GM12865 (cell line): ENCODE data around the gene TTLL11.

Experiments
- DNase-seq: peaks from one replicate; pipeline ENCODE4 v3.0.0; 2010; ENCODE audit warnings: low read depth
- H3K4me3 ChIP-seq: 2 replicates; pipeline ENCODE4 v1.5.1; 2011; ENCODE audit warnings: mild to moderate bottlenecking, low read depth, low read length, control low read depth
- CTCF ChIP-seq: IDR thresholded peaks from 2 replicates; pipeline ENCODE4 v1.5.1; 2011; ENCODE audit warnings: low read length, control low read depth, low read depth, inconsistent platforms; ENCODE audit not compliant: insufficient read depth; ENCODE audit errors: missing control alignments

Gene TTLL11

GRCh38 chr9:121819428-121820231 is 273.5 kb downstream of the TTLL11 start:
- no peak for TF ChIP-seq CTCF
- no peak overlapping the region for H3K4me3 ChIP-seq
- DNase-seq = no peak

DNA sequence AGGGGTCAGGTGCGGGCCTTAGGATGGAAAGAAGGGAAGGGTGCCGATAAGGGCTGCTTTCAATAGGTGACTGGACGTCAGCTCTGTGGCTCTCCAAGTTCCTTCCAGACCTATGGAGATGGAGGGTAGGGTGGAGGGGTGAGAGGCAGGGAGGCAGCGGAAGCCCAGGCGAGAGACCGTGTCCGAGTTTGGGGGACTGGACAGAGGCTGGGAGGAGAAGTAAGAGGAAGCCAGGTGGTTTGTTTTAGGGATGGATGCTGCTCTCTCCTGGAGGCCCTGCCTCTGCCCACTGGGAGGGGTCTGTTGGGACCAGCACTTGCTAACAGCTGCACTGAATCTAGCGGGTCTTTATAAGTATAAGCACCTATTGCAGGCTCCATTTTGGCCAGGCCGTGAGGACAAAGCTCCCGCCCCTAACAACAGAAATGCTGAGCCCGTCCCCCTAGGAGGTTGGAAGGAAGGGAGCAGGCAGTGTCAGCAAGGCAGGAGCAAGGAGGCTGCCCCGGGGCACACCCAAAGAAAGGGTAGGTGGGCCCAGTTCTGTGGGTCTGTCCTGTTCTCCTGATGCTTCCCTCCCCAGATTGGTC is 274.2 kb downstream of the TTLL11 start:
- no peak for TF ChIP-seq CTCF
- DNase-seq = no peak
- H3K4me3 ChIP-seq = no peak overlapping the region

- H3K4me3 ChIP-seq = no peak overlapping the region
- TF ChIP-seq CTCF = no peak
- DNase-seq = no peak
Observed at GRCh38 chr9:121818016-121818661, 275.0 kb downstream of the TTLL11 start.

DNA sequence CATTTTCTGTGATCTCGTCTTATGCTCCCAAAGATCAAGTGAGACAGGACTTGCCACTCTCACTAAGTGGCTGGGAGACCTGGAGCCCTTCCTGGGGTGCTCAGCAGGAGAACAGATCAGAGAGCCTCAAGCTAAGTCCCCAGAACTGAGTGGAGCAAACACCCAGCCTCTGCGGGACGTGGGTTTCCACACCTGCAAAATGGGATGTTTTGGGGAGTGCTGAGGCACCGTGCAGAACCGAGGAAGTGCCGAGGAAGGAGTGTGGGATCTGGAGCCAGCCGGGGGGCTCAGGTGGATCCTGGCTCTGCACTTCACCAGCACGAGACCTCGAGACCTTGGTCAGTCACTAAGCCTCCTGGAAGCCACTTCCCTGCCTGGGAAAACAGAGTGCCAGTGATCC is 275.6 kb downstream of the TTLL11 start:
- no peak for DNase-seq
- no peak for TF ChIP-seq CTCF
- no peak overlapping the region for H3K4me3 ChIP-seq

DNA sequence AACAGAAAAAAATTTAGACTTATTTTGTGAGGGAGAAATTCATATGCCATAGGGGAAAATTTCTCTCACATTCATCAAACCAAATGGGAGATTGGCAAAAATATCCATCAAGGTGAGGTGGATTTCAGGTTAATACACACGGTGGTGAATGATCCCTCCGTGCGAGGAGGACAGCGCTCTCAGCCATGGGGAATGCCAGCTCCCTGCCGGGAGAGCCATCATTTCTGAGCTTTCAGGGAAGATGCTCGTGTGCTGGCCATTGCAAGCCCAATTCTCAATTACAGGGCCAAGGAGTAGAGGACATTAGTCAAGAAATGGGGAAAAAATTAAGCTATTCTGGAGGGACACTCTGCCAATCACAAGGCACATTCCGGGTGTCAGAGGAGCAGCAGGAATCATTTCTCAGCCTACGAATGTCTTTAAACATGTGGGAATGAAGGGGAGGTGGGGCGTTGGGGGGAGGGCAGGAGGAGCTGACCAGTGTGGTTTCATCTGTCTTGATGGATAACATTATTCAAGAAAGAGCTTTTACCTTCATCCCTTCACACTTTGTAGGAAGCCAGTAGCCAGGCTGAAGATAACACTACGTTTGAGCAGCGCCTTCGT is 276.2 kb downstream of the TTLL11 start:
- no peak for DNase-seq
- H3K4me3 ChIP-seq = no peak overlapping the region
- no peak for TF ChIP-seq CTCF

DNA sequence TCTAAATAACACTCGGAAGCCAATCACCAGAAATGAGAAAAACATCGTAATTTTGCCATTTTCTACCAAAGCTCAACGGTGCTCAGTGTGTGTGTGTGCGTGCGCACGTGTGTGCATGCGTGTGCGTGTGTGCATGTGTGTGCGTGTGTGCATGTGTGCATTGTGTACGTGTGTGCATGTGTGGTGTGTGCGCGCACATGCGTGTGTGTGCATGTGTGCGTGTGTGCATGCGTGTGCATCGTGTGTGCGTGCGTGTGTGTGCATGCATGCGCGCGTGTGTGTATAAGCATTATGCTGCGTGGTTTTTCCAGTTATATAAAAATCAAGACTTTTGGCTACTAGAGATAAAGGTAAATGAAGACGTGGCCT is 276.7 kb downstream of the TTLL11 start:
- no peak for DNase-seq
- no peak for TF ChIP-seq CTCF
- no peak overlapping the region for H3K4me3 ChIP-seq
